Astrocyte of the hippocampus (primary cell): ENCODE results near the gene CEP89.
"Not testable (repeated sequence)": the region's sequence is repeated elsewhere in the genome, so short reads cannot be mapped to it uniquely, and the experiment has no call there.

Experiments used
- DNase-seq: peaks from one replicate; pipeline ENCODE4 v3.0.0; 2011; ENCODE audit warnings: low read depth, low spot score

The CEP89 gene

DNA sequence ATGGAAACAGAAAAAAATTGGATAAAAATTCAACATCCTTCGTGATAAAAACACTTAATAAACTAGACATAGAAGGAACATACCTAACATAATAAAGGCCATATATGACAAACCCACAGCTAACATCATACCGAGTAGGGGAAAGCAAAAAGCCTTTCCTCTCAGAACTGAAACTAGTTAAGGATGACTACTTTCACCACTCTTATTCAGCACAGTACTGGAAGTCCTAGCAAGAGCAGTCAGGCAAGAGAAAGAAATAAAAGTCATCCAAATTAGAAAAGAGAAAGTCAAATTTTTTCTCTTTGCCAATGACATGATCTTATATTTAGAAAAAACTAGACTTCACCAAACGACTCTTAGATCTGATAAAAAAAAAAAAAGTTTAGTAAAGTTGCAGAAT is 76.4 kb downstream of the CEP89 start:
- DNase-seq = no peak

DNA sequence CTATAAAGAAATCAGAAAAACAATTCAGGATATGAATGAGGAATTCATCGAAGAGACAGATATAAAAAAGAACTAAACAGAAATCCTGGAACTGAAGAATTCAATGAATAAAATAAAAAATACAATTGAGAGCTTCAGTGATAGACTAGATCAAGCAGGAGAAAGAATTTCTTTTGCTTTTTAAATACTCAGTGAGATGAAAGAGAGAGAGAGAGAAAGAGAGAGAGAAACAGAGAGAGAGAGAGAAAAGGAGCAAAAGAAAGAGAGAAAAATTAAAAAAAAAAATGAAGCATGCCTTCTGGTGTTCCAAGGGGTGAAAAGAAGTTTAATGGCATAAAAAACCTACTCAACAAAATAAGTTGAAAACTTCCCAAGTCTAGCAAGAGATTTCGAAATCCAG is 80.1 kb downstream of the CEP89 start:
- DNase-seq = no peak

DNA sequence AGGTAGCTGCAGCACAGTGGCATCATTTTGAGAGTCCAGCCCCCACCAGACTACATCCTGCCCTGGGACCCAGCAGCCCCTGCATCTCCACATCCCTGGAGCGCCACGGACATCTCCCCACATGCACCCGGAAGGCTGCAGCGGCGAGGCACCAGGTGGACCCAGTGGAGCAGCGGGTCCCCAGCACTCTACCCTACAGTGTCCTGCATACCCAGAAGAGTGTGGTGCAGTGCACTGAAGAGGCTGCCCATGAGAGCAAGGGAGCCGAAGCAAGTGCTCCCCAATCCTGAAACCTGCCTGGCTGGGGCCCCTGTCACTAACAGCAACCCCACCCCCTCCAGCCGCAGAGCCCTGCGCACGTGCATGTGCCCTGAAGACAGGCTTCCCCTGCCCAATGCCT is 80.9 kb downstream of the CEP89 start:
- DNase-seq = no peak

DNA sequence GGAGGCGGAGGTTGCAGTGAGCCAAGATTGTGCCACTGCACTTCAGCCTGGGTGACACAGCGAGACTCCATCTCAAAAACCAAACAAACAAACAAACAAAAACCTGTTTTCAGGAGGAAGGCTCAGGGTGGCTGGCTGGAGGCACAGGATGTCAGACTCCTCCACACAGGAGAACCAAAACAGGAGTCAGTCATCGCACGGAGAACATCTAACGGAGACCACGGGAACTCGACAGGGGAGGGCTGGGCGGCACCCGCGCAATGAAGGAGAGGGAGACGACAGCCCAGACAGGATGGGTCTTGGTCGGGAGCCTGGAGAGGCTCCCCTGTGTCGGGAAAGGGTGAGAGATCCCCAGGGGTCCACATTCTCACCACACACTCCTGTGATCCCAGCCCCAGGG is 81.4 kb downstream of the CEP89 start:
- DNase-seq = no peak

DNA sequence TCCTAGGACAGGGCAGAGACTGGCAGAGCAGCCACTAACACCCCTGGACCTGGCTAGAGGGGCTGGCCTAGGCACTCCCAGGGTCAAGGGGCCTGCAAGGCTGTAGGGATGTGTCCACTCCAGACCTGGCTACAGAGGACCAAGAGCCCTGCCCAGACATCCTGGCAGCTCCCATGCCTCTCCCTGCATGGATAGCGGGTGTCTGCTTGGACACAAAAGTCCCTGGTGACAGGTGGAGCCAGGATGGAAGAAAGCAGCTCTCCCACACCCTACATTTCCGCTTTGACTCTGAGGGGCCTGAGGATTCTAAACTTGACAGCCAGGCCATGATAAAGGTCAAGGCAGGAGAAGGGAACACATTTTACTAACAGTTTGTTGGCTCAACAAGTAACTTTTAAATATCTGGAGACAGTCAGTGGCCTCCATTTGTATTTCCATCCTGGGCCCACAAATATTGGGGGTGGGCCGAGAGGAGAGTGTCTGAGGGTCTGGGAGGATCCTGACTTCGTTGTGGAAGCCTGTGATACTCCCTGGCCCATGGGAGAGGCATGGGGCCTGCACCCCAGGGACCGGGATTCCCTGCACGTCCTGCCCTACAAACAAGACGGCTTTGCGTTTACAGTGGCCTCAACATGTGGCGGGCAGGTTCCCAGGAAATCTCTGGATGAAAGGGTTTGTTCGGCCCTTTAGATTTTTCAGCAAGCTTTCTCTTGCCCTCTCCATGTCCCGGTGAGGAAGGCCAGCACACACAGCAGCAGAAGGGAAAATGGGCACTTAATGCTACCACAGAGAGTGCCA is 82.4 kb downstream of the CEP89 start:
- no peak for DNase-seq

DNA sequence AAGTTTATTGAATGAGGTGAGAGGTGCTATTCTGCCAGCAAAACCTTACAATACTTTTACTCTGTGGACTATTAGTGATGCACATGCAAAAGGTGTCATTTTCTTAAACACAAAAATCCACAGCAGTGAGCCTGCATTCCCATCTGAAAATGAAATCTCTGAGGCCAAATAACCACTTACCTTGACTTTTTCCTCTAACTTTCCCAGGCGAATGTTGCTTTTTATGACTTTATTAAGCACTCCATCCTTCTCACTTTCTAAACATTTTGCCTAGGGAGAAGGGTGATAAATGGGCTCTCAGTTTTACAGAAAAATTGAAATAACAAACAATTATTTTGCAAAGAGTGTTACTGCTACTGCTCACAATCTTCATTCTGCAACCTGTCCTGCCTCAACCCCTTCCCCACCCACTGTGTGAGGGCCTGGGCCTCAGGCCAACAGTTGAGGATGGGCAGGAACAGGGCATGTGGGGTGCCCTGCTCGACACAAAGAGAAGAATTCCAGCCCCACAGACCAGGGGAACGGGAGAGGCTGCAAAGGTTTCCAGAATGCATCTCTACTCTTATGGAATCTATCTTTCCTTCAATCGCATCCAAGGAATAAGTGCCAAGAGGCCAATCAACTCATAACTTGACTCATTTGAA is 84.1 kb downstream of the CEP89 start:
- no peak for DNase-seq

DNA sequence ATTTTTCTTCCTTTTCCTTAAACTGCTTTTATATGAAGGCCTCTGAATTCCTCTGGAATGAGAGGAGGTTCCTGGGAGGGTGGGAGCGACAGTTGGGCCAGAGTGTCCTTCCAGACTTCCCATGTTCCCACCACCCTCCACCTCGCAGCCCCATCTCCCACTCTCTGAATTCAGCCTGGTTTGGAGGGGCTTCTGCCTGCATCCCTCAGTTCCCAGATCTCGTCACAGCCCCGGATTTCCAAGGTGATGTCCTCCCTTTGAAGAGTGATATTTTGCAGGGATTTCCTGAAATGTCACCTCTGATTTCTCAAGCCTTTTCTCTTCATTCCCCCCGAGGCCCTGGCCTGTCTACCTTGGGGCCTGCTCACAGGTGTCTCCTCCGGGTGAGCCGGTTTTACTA is 85.5 kb downstream of the CEP89 start:
- no peak for DNase-seq

DNA sequence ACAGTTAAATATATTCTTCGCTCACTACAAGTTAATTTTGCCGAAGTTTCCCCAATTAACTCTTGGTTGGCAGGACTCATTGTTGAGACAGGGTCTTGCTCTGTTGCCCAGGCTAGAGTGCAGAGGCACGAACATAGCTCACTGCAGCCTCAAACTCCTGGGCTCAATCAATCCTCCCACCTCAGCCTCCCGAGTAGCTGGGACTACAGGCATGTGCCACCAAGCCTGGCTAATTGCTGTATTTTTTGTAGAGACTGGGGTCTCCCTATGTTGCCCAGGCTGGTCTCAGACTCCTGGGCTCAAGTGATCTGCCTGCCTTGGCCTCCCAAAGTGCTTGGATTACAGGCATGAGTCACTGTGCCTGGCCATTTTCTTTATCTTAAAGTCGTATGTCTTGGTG is 86.5 kb downstream of the CEP89 start:
- not testable (repeated sequence) for DNase-seq

DNA sequence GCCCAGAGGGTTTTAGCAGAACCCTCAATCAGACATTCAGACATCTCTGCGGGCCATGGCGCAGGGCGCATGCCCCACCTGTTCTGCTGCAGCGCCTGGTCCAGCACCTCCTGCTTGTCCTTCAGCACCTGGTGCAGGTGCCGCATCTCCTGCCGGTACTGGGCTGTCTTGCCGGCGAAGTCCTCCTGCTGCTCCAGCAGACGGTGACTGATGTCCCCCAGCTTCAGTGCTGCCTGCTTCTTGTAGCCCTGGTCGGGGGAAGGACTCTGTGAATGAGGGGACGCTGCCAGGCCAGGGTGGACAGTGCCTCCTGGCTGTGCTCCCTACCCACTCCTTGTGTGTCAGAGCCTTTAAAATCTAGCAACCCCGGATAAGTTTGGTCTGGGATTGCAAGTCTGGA is 90.0 kb downstream of the CEP89 start:
- no peak for DNase-seq

DNA sequence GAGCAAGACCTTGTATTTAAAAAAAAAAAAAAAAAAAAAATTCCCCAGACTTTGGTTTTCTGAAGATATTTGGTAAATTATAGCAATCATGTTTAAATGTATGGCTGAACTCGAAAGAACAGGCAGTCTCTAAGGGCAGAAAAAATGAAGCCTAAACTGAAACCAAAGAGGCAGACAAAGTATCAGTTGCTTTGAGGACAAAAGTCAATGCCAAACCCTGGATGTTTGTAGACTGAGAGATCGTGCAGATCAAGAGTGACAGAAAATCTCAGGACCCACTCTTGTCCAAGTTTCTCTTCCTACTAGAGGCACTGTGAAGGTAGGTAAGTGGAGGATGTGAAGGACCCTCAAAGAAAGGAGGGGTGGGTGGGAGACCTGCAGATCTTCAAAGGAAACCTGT is 91.1 kb downstream of the CEP89 start:
- no peak for DNase-seq

DNA sequence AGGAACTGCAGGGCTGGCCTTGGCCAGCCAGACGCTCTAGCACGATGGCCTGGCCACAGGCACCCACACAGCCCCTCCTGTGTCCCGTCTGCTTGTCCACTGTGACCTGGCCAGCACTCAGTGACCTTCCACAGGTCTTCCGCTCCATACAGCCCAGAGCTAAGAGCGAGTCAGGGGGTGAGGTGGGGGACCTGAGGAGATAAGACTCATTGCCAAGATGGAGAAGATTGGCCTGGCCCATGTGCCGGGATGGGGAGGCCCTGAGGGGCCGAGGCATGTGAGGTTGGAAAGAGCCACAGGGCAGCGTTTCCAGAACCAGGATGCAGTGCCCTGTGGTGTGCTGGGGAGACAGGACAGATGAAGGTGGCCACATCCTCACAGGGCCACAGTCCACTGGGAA is 92.0 kb downstream of the CEP89 start:
- no peak for DNase-seq

DNA sequence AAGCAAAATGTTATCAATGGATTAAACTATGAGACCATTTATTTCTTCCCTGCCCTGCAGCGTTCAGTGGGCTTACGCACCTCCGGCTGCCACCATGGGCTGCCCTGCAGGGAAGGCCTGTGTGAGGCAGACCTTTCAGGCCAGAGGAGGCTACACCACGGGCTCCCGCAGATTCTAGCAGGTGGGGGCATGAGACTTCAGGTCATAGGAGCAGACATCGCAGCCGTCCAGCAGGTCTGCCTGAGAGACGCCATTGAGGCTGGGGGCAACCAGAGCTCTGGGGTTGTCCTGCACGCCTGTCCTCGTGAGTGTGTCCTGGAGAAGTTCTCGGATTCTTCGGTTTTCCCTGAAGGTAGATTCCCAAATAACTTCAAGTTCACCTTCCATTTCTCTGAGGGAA is 92.8 kb downstream of the CEP89 start:
- DNase-seq = no peak

DNA sequence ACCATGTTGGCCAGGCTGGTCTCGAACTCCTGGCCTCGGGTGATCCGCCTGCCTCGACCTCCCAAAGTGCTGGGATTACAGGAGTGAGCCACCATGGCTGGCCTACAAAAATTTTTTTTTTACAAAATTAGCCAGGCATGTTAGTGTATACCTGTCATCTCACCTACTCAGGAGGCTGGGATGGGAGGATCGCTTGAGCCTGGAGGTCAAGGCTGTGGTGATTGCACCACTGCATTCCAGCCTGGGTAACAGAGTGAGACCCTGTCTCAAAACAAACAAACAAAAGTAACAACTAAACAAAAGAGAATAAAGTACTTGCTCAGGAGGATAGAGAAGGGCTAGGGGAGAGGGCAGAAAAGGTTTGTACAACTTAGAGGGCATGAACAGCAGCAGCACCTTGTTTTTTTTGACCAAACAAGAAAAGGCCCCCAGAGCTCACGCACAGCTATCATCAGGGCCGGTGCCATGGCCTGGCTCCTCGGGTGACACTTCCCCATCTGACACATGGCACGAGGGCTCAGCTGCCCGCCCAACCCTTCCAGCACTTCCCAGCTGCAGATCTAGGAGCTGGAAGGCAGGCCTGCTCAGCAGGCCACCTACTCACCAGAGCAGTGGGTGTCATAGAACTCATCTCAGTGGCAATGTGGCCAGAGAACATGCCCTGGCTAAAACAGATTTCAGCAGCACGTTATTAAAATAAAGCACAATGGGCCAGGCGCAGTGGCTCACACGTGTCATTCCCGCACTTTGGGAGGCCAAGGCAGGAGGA is 93.6 kb downstream of the CEP89 start:
- no peak for DNase-seq

DNA sequence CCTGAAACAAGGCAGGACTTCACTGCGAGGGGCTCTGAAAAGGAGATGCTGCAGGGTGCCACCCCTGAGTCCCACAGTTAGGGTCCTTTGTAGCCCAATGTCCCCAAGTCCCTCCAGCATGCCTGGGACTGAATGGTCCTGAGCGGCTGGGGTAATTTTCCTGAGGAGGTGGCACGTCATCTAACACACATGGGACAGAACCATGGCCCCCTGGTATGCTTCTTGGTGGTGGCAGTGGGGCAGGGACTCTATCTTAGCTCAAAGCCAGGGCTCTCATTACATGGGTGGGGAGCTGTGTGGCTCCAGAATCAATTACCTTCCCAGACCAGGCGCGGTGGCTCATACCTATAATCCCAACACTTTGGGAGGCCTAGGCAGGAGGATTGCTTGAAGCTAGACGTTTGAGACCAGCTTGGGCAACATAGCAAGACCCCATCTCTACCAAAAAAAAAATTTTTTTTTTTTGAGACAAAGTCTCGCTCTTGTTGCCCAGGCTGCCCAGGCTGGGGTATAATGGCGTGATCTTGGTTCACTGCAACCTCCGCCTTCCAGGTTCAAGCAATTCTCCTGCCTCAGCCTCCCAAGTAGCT is 94.3 kb downstream of the CEP89 start:
- no peak for DNase-seq

DNA sequence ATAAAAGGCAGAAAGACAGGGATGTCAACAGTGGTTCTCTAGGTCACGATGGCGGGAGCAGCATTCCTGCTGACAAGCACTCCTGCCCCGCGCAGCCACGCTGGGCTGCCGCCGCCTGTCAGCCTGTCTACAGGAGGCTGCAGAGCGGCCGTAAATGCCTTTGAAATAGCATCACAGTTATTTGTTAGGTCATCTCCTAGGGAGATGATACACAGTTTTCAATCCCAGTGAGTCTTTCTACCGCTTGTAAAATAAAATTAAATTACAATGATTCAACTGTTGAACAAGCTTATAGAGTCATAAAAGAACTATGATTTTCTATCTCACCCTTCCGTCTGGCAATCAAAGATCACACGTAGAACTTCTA is 94.9 kb downstream of the CEP89 start:
- DNase-seq = peak; percentile 55

DNA sequence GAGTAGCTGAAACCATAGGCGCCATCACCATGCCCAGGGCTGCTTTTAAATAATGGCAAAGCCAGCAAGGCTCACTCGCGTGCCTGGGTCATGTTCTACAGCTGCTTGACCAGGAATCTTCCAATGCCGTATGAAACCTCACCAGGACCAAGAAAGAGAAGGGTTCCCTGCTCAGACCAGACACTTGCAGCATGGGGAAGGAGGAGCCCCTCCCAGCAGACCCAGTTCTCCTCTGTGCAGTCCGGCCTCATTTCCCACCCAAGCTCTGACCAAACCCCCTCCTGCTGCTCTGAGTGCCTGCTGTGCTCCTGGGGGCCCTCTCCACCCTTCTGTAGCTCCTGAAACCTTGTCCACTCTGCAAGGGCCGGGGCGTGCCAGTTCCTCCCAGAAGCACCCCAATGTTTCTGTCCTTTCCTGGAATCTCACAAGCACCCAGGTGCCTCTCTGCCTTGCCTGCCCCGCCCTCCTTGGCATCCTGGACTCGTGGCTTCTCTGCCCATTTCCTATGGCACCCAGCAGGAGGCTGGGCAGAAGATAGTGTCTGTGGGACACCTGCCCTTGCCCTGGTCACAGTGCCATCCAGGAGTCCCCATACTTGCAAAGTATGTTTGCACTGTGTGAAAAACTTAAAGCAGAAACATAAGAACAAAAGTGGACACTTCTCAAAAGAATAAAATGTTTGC is 95.4 kb downstream of the CEP89 start:
- DNase-seq = no peak

DNA sequence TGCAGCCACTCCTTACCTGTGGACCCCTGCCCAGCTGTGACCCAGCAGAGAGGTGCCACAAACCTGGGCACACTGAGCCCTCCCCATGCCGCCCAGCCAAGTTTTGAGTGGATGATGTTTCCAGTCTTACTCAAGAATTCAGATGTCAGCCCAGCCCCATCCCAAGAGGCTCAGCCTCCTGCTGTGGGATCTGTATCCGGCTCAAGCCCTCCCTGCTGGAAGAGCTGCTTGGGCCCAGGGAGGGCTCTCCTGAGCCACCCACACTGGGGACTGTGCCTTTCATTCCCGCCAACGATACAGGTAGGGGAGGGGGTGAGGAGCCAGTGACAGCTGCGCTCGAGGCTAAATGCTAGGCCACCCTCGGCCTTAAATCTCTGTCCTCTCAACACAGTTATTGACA is 96.3 kb downstream of the CEP89 start:
- no peak for DNase-seq

DNA sequence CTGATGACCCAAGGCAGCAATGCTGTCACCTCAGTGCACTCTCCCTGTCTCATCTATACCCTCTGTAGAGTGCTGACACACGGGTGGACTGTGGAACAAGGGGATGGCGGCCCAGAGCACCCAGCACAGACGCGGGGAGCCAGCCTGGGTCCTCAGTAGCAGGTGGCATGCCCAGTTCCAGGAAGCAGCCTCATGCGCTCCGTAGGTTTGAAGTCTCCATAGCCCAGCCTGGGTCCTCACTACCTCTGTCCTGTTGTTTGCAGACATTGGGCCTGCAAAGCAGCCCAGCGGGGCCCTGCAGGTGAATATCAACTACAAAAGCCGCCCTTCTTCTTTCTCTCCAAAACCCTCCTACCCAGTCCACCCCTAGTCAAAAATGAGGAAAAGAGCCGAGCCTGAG is 97.2 kb downstream of the CEP89 start:
- no peak for DNase-seq

DNA sequence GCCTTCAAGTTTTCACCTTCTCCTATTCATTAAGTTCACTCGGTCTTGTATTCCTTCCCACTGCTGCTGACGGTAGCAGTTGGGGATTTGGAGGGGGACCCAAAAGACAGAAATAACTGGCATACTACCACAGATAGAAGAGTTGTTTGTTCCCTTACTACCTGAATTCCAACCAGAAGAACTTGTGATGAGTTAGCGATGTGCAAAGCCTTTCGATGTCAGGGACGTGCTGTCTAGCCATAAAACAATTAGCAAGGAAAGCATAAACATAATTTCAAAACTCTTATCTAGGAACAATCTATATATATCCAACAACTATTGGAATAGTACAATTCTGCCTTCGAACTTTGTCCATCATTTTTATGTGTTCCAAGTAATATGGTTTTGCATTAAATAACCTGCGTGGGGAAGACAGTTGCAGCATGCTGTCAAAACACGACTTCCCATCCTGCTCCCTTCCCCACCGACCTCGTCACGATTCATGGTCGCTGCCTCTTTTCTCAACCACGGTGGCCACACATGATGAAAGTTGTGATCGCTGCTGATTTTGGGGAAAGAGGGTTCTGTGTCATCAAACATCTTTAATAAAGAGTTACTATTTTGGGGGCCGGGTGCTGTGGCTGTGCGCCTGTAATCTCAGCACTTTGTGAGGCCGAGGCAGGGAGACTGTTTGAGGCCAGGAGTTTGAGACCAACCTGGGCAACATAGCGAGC is 98.4 kb downstream of the CEP89 start:
- DNase-seq = no peak

DNA sequence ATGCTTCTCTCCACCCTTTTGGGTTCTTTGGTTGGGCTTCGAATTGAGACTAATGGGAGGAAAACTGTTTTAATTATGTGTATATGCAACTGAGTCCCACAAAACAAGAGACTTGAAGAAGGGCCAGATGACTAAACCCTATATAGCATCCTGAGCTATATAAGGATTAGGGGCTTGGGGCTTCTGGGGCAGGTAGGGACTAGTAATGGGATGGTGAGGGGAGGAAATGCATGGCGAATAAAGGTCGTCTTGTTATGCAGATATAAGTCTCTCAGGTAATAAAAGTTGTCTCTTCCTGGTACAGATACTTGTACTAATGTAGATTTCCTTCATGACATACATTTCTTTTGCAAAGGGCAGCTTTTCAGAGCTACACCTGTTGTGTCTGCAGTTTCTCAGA is 99.4 kb downstream of the CEP89 start:
- no peak for DNase-seq

DNA sequence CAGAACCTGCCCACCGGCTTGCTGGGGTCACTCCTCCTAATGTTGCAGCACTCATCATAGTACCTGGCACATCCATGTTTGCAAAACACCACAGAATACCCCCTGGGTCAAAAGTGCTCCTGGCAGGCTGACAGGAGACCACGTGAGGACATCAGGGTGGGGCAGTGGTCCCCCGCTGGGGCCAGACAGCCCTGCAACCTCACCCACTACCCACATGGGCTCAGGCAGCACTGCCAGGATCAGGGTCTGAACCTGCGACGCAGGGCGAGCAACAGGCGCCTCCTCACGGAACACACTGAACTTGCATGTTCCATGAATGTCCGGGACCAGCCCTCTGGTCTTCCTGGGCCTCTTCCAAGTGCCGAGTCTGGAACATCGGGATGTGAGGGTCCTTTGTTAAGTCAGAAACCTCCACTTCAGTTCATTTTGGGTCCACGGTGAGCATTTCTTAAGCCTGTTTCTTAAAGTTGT is 100.7 kb downstream of the CEP89 start:
- no peak for DNase-seq
